ENCODE data around the gene NOP16. TPM values are rescaled to one million over a fixed set of nuclear protein-coding genes. Genes with fewer than 3 reads are reported as not detected.

Gene NOP16
- total RNA-seq, 1 experiment from 2014 or later = 103 TPM

- DNase-seq = no peak
- peaks cover 11% of the 10 kb centered on the region; the same call in 1 of the 2 replicates for H3K4me1 ChIP-seq (ENCODE audit: insufficient read depth, low read length)
- H3F3A ChIP-seq (ENCODE audit: low read length, unreplicated experiment) = no peaks in the 10 kb centered on the region
- H3K4me2 ChIP-seq (ENCODE audit: low read length) = peak overlapping the region; percentile 85
- TF ChIP-seq CTCF (conservative IDR thresholded peaks at IDR 0.05; ENCODE audit: low read depth, low read length) (no peak), EZH2phosphoT487 (IDR thresholded peaks at IDR 0.05; ENCODE audit: borderline replicate concordance, low read length) (no peak)
- H3K79me2 ChIP-seq (ENCODE audit: low read length) = peaks cover 37% of the 10 kb centered on the region
- H3K27me3 ChIP-seq (ENCODE audit: low read length) = no peaks in the 10 kb centered on the region
- peaks cover 5% of the 10 kb centered on the region; the same call in 1 of the 2 replicates for H3K36me3 ChIP-seq (ENCODE audit: low read depth, low read length)
- TSS peak; percentile 85 for BruUV-seq (replicated peaks)
- no peak for ATAC-seq
- no peaks in the 10 kb centered on the region for H3K9me3 ChIP-seq (ENCODE audit: low read length)
- H4K20me1 ChIP-seq (ENCODE audit: low read length) = 0 out of 2 replicates have a peak, but pooled peaks cover 4% of the 10 kb centered on the region
- peak overlapping the region; percentile 95 for H3K4me3 ChIP-seq (ENCODE audit: low read length)
- H3K27ac ChIP-seq (ENCODE audit: low read length) = no peak overlapping the region
- POLR2A ChIA-PET (ENCODE audit: unreplicated experiment) = interaction anchor here (0.6 to 0.7 kb wide), 3 partner anchors 10 to 1363 kb away, joined by 3 to 5 read pairs (median 4); no protein-coding TSS in a partner anchor
- no peaks in the 10 kb centered on the region for H3K9me2 ChIP-seq (replicated peaks; ENCODE audit: low read length)
- CTCF ChIA-PET = no interaction called here
- peak overlapping the region; percentile 81 for H2AFZ ChIP-seq (ENCODE audit: low read length)
- intact Hi-C loops (cut with micrococcal nuclease) = no loop called here
- H3K9ac ChIP-seq (ENCODE audit: low read length) = peak overlapping the region; percentile 84; the same call in 1 of the 2 replicates
These were observed 26.2 kb downstream of the NOP16 start for GRCh38 chr5:176362233-176362490.

DNA sequence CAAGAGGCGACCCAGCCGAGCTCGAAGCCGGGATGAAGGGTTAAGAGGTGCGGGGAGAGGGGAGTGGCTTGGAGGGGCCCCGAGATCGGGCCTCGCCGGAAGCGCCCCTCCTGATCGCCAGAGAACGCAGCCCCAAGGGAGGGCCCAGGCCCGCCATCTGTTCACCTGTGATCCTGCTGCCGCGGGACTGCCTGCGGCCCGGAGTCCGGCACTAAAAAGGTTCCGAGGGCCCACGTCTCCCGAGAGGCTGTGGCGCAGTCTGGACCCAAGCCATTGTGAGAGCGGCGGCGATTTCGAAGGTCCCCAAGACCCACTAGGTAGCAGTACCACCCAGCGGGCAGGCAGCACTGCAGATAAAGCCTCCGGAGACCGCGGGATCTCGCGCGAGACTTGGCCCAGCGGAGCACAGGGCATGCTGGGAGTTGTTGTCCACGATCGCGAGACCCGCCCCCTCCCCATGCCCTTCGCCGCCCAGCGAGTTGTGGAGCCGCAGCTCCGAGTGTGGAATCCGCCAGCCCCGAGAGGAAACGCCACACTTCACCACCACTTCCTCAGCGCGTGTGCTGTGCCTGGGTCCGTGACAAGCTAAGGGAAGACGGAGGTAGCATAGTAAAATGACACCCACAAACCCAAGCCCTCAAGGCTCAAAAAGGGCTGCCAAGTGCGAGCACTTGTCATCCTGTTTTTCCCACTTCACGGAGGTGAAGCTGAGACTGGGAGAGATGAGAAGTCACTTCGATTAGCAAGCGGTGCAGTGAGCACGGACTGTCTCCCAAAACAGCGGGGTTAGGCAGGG is 26.8 kb downstream of the NOP16 start, which contains the start of gene KIAA1191:
Gene KIAA1191 (minus strand): TSS at position 328 of the 796 bp plus-strand sequence. CDS start 2,256 bp downstream, outside the sequence.
- 0 out of 2 replicates have a peak, but pooled peaks cover 4% of the 10 kb centered on the region for H4K20me1 ChIP-seq (ENCODE audit: low read length)
- CTCF ChIA-PET = no interaction called here
- H3K9ac ChIP-seq (ENCODE audit: low read length) = peak within 1 kb of the TSS; percentile 84
- H2AFZ ChIP-seq (ENCODE audit: low read length) = peak within 1 kb of the TSS; percentile 81
- peak within 1 kb of the TSS; percentile 95 for H3K4me3 ChIP-seq (ENCODE audit: low read length)
- no peak within 1 kb of the TSS for H3K27ac ChIP-seq (ENCODE audit: low read length)
- DNase-seq (peak; percentile 87), ATAC-seq (peak; percentile 96)
- no peaks in the 10 kb centered on the region for H3K9me3 ChIP-seq (ENCODE audit: low read length)
- no peaks in the 10 kb centered on the region for H3F3A ChIP-seq (ENCODE audit: low read length, unreplicated experiment)
- peaks cover 11% of the 10 kb centered on the region; the same call in 1 of the 2 replicates for H3K4me1 ChIP-seq (ENCODE audit: insufficient read depth, low read length)
- no TSS peak for BruUV-seq (replicated peaks)
- intact Hi-C loops (cut with micrococcal nuclease) = loop anchor here (2.0 kb wide), 1 partner anchor 53 kb away; no protein-coding TSS in a partner anchor
- H3K4me2 ChIP-seq (ENCODE audit: low read length) = peak within 1 kb of the TSS; percentile 85
- no peaks in the 10 kb centered on the region for H3K9me2 ChIP-seq (replicated peaks; ENCODE audit: low read length)
- no peak for TF ChIP-seq EZH2 (IDR thresholded peaks at IDR 0.05; ENCODE audit: low read length, unreplicated experiment)
- no peak for TF ChIP-seq CTCF (conservative IDR thresholded peaks at IDR 0.05; ENCODE audit: low read depth, low read length)
- no peak for TF ChIP-seq EZH2phosphoT487 (IDR thresholded peaks at IDR 0.05; ENCODE audit: borderline replicate concordance, low read length)
- H3K27me3 ChIP-seq (ENCODE audit: low read length) = no peaks in the 10 kb centered on the region
- peaks cover 42% of the 10 kb centered on the region for H3K79me2 ChIP-seq (ENCODE audit: low read length)
- peaks cover 5% of the 10 kb centered on the region; the same call in 1 of the 2 replicates for H3K36me3 ChIP-seq (ENCODE audit: low read depth, low read length)
- POLR2A ChIA-PET (ENCODE audit: unreplicated experiment) = interaction anchor here (0.6 to 0.7 kb wide), 3 partner anchors 9 to 1363 kb away, joined by 3 to 5 read pairs (median 4); no protein-coding TSS in a partner anchor

All from PC-3 (cell line).